HepG2 (cell line): ENCODE measurements around the gene SNURF. TPM values are rescaled to one million over a fixed set of nuclear protein-coding genes. Genes with fewer than 3 reads are reported as not detected.

Experiments
- BCL6 ChIP-seq: IDR thresholded peaks from 2 replicates; pipeline ENCODE4 v1.6.1; 2016; ENCODE audit warnings: missing genetic modification reagents, missing compliant biosample characterization
- CENPT ChIP-seq: sonication (generic); formaldehyde crosslinking; IDR thresholded peaks from 2 replicates; pipeline ENCODE4 v1.8.0; 2022; ENCODE audit warnings: low read depth, mild to moderate bottlenecking, moderate library complexity, missing genetic modification reagents
- ETV6 ChIP-seq: sonication (generic); formaldehyde crosslinking; conservative IDR thresholded peaks from 2 replicates; pipeline ENCODE4 v1.4.0; 2020; ENCODE audit warnings: missing genetic modification reagents
- HNRNPL ChIP-seq: fragments of 200-400 bp; formaldehyde crosslinking; IDR thresholded peaks from 2 replicates; pipeline ENCODE4 v1.6.1; 2017; ENCODE audit warnings: mild to moderate bottlenecking, low read depth, low read length
- KIAA2018 ChIP-seq: sonication (generic); formaldehyde crosslinking; IDR thresholded peaks from 2 replicates; pipeline ENCODE4 v1.5.0; 2020; ENCODE audit warnings: mild to moderate bottlenecking, missing genetic modification reagents, borderline replicate concordance
- RBFOX2 ChIP-seq: fragments of 200-400 bp; formaldehyde crosslinking; IDR thresholded peaks from 2 replicates; pipeline ENCODE4 v1.6.1; 2017; ENCODE audit warnings: low read depth, mild to moderate bottlenecking, low read length
- SALL2 ChIP-seq: sonication (generic); formaldehyde crosslinking; IDR thresholded peaks from 2 replicates; pipeline ENCODE4 v1.8.1; 2023; ENCODE audit warnings: mild to moderate bottlenecking, missing genetic modification reagents, inconsistent platforms
- SATB2 ChIP-seq: sonication (generic); formaldehyde crosslinking; IDR thresholded peaks from 2 replicates; pipeline ENCODE4 v1.5.0; 2020; ENCODE audit warnings: missing genetic modification reagents
- YY1 ChIP-seq: IDR thresholded peaks from 2 replicates; pipeline ENCODE4 v1.6.1; 2011; ENCODE audit warnings: low read length, low read depth, moderate library complexity, mild to moderate bottlenecking; ENCODE audit not compliant: insufficient read depth, insufficient replicate concordance
- ZNF460 ChIP-seq: sonication (generic); formaldehyde crosslinking; IDR thresholded peaks from 2 replicates; pipeline ENCODE4 v1.5.1; 2020; ENCODE audit warnings: missing genetic modification reagents, mild to moderate bottlenecking, borderline replicate concordance
- polyA plus RNA-seq, 8 experiments: library from polyadenylated mRNA; depleted of rRNA in 3 of 8; stranded (reverse) in 7 of 8; unstranded in 1 of 8; fragments of >200 nt; fragmentation: Illumina TruSeq in 4 of 8; extraction: Trizol in 4 of 8; gene quantifications; 2 replicates each; pipeline versions ENCODE4 v1.2.1 to v1.2.3, GENCODE V29; 2011 to 2016; ENCODE audit warnings: low read depth in 4 of 8, missing spikeins in 1 of 8, mixed read lengths in 1 of 8; ENCODE audit not compliant: insufficient read depth in 1 of 8
- total RNA-seq, 5 experiments: library from RNA; depleted of rRNA; stranded (reverse); fragments of >200 nt; fragmentation: Illumina TruSeq; extraction: Trizol; gene quantifications; 2 replicates each; pipeline ENCODE4 v1.2.3, GENCODE V29; 2016; ENCODE audit warnings: low read depth in 1 of 5

The SNURF gene
- total and polyA plus RNA-seq, 2 of the 13 experiments (the other 11 are each of a cell fraction or from before 2014, with no cell fraction given) = 2.1 to 7.6 TPM

- TF ChIP-seq KIAA2018 (CRISPR knock-in tag) (no peak), ZNF460 (CRISPR knock-in tag) (no peak), SALL2 (CRISPR knock-in tag) (peak; percentile 43; the same call in 1 of the 2 replicates), ETV6 (CRISPR knock-in tag) (no peak), SATB2 (CRISPR knock-in tag) (no peak), YY1 (peak; percentile 32), BCL6 (CRISPR knock-in tag) (no peak), CENPT (CRISPR knock-in tag) (no peak), RBFOX2 (peak; percentile 3; the same call in 1 of the 2 replicates), HNRNPL (peak; percentile 89)
- TF ChIP-seq, all 625 proteins: peak for 8
Measured at GRCh38 chr15:24955531-24955921, 739 bp downstream of the SNURF start (continued).
